ENCODE measurements around the gene PDXP. TPM values are rescaled to one million over a fixed set of nuclear protein-coding genes. Genes with fewer than 3 reads are reported as not detected.

Gene PDXP
- 1.7 and 2.8 TPM in 2 replicates for total RNA-seq

GRCh38 chr22:37658133-37659065, at the start of gene PDXP:
PDXP (plus strand) TSS chr22:37658723; CDS start chr22:37658783, 60 bp downstream.

DNA sequence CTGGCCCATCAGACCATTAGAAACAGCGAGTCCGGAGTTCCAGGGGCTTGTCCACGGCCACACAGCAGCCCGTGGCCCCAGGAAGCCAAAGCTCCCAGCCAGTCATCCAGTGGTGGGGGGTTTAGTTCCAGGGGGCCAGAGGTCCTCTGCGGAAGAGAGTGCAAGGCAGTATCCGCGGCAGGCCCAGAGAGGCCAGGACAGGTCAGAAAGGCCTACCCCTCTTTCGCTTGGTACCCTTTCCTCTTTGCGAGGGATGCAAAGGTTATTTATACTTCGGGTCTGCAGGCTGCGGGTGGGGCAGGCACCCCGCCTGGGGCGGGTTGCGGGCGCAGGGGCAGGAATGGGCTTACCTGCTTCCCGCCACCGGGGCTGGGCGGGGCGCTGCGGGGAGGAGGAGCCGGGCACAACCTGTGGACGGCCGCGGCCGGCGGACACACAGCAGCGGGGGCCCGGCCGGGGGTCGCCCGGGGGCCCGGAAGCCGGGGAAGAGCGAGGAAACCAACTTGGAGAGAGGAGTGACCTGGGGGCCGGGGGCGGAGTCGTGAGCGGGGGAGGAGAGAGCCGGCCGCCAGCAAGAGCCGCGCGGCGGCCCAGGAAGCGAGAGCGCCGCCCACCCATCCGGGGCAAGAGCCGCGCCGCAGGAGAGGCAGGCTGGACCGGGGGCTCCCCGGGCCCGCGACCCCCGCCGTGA, 19.3 kb upstream of the PDXP start, which contains the start of gene SH3BP1:
SH3BP1 (plus strand) TSS at position 600 of the 691 bp plus-strand sequence. CDS start 119 bp downstream, outside the sequence.

GRCh38 chr22:37674951-37675929, 16.7 kb downstream of the PDXP start, which contains the start of gene LGALS1:
LGALS1 (plus strand) TSS chr22:37675636; CDS start chr22:37675703, 67 bp downstream.

DNA sequence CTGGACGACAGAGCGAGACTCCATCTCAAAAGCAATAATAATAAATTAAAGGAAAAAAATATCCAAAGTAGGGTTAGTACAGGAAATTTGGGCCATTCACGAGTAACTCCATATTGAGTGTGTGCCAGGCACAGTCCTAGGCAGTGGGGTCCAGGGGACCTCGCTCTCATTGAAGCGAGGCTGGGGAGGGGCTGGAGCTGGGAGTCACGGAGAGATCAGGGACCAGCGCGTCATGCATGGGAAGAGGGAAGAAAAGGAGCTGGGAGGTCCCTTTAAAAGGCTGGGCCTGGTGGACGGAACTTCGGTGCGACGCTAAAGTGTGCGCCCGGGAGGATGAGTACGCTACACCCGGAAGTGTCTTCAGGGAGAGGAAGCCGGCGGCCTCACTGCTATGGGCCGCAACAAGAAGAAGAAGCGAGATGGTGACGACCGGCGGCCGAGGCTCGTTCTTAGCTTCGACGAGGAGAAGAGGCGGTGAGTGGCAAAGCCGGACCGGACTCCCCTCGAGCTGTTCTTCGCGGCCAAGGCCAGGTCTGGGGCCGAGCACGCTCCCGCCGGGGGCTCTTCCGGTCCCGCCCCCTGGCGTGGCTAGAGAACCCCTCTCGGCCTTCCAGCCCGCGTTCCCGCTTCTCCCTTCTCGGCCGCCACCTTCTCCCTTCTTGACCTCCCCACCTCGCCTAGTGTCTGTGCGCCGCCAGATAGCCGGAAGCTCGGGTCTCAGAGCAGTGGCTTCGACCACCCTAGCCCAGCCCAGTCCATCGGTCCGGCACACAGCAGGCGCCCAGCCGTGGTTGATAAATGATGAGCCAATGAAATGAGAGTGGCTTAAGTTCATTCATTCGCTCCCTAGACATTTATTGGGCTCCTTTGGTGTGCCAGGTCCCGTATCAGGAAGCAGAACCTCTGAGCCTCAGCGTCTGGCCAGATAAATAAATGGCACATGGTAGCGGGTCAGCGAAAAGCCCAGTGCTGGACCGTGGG, 27.8 kb downstream of the PDXP start, which contains the start of gene NOL12:
NOL12 (plus strand) TSS at position 342 of the 981 bp plus-strand sequence; CDS start at position 392, 50 bp downstream.

GRCh38 chr22:37696657-37697537, 38.4 kb downstream of the PDXP start, which contains the start of gene TRIOBP:
TRIOBP (plus strand) TSS chr22:37697048; CDS start chr22:37701366, 4,318 bp downstream.

Other genes with a start within 250 kb of the PDXP start
- gene ELFN2, start 231.2 kb upstream of the PDXP start, total RNA-seq, result 0.32 TPM in 1 of 2 replicates, not detected in the other
- gene MFNG, start 172.3 kb upstream of the PDXP start, total RNA-seq, result not detected in 2 replicates
- gene CARD10, start 139.3 kb upstream of the PDXP start, total RNA-seq, result 2.4 and 2.5 TPM in 2 replicates
- 3.3 and 4.1 TPM in 2 replicates for gene CDC42EP1, start 98.2 kb upstream of the PDXP start, total RNA-seq
- not detected in 2 replicates for gene LGALS2, start 78.6 kb upstream of the PDXP start, total RNA-seq
- 34.5 and 34.8 TPM in 2 replicates for gene GGA1, start 49.9 kb upstream of the PDXP start, total RNA-seq
- 7.3 and 16.1 TPM in 2 replicates for gene SH3BP1, start 19.1 kb upstream of the PDXP start, total RNA-seq
- gene LGALS1, start 16.9 kb downstream of the PDXP start, total RNA-seq, result 17,095 and 18,883 TPM in 2 replicates
- gene NOL12, start 27.6 kb downstream of the PDXP start, total RNA-seq, result 20.2 and 25.5 TPM in 2 replicates
- 140 and 250 TPM in 2 replicates for gene TRIOBP, start 38.3 kb downstream of the PDXP start, total RNA-seq
- gene GCAT, start 149.2 kb downstream of the PDXP start, total RNA-seq, result 15.0 and 24.3 TPM in 2 replicates
- not detected in 2 replicates for gene GALR3, start 164.7 kb downstream of the PDXP start, total RNA-seq
- gene ANKRD54, start 185.6 kb downstream of the PDXP start, total RNA-seq, result 11.8 and 12.0 TPM in 2 replicates
- gene EIF3L, start 190.7 kb downstream of the PDXP start, total RNA-seq, result 256 and 364 TPM in 2 replicates
- gene MICALL1, start 247.6 kb downstream of the PDXP start, total RNA-seq, result 8.4 and 10.2 TPM in 2 replicates

All from bronchial smooth muscle cell (primary cell).